ENCODE measurements around the gene DHRS7.

DHRS7 gene

DNA sequence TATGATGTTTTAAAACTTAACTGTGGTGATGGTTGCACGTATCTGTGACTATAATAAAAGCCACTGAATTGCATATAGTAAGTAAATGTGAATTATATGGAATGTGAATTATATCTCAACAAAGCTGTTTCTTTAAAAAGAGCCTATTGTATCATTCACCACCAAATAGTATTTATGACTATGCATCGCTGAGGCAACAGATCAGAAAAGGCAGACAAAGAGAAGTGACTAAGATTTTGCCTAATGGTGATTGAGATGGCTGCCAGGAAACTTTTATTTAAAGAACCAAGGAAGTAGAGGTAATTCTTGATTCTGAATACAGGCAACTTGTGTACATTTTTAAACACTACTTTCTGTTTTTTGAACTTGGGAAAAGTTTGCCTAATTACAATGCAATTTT is 31.7 kb downstream of the DHRS7 start:
- Histone ChIP-seq H3K4me3 (ENCODE audit: low read length, poor library complexity, severe bottlenecking) (no peak overlapping the region), H2AFZ (ENCODE audit: low read length) (no peak overlapping the region), H3K79me2 (ENCODE audit: insufficient read depth, low read length) (no peaks in the 10 kb centered on the region), H4K20me1 (ENCODE audit: insufficient read depth, low read length, poor library complexity, severe bottlenecking) (no peaks in the 10 kb centered on the region), H3K27me3 (ENCODE audit: insufficient read depth, low read length, poor library complexity, severe bottlenecking) (no peaks in the 10 kb centered on the region), H3K9me3 (ENCODE audit: insufficient read depth, low read depth, low read length) (no peaks in the 10 kb centered on the region), H3K9ac (ENCODE audit: low read depth, low read length, poor library complexity, severe bottlenecking) (no peak overlapping the region), H3K9me2 (replicated peaks; ENCODE audit: low read depth, low read length) (no peaks in the 10 kb centered on the region), H3K4me1 (ENCODE audit: insufficient read depth, low read length, poor library complexity, severe bottlenecking) (no peaks in the 10 kb centered on the region), H3K4me2 (ENCODE audit: low read depth, low read length, poor library complexity, severe bottlenecking) (no peak overlapping the region), H3F3A (ENCODE audit: low read depth) (no peaks in the 10 kb centered on the region), H3K36me3 (ENCODE audit: insufficient read depth, low read length) (peaks cover 9% of the 10 kb centered on the region; the same call in 1 of the 2 replicates)
- TF ChIP-seq, protein P1, sequence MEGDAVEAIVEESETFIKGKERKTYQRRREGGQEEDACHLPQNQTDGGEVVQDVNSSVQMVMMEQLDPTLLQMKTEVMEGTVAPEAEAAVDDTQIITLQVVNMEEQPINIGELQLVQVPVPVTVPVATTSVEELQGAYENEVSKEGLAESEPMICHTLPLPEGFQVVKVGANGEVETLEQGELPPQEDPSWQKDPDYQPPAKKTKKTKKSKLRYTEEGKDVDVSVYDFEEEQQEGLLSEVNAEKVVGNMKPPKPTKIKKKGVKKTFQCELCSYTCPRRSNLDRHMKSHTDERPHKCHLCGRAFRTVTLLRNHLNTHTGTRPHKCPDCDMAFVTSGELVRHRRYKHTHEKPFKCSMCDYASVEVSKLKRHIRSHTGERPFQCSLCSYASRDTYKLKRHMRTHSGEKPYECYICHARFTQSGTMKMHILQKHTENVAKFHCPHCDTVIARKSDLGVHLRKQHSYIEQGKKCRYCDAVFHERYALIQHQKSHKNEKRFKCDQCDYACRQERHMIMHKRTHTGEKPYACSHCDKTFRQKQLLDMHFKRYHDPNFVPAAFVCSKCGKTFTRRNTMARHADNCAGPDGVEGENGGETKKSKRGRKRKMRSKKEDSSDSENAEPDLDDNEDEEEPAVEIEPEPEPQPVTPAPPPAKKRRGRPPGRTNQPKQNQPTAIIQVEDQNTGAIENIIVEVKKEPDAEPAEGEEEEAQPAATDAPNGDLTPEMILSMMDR (conservative IDR thresholded peaks at IDR 0.05; ENCODE audit: low read length), result no peak
- TF ChIP-seq EZH2phosphoT487 (IDR thresholded peaks at IDR 0.05; ENCODE audit: borderline replicate concordance), result no peak

GRCh38 chr14:60125918-60126317 is 39.3 kb downstream of the DHRS7 start:
- H3K4me2 ChIP-seq (ENCODE audit: low read depth, low read length, poor library complexity, severe bottlenecking), result no peak overlapping the region
- H3K79me2 ChIP-seq (ENCODE audit: insufficient read depth, low read length), result no peaks in the 10 kb centered on the region
- no peak overlapping the region for H3K4me3 ChIP-seq (ENCODE audit: low read length, poor library complexity, severe bottlenecking)
- no peaks in the 10 kb centered on the region for H4K20me1 ChIP-seq (ENCODE audit: insufficient read depth, low read length, poor library complexity, severe bottlenecking)
- no peaks in the 10 kb centered on the region for H3F3A ChIP-seq (ENCODE audit: low read depth)
- no peaks in the 10 kb centered on the region for H3K4me1 ChIP-seq (ENCODE audit: insufficient read depth, low read length, poor library complexity, severe bottlenecking)
- no peak overlapping the region for H2AFZ ChIP-seq (ENCODE audit: low read length)
- peaks cover 71% of the 10 kb centered on the region for H3K36me3 ChIP-seq (ENCODE audit: insufficient read depth, low read length)
- H3K9me3 ChIP-seq (ENCODE audit: insufficient read depth, low read depth, low read length), result peaks cover 3% of the 10 kb centered on the region; the same call in 1 of the 2 replicates
- no peaks in the 10 kb centered on the region for H3K27me3 ChIP-seq (ENCODE audit: insufficient read depth, low read length, poor library complexity, severe bottlenecking)
- TF ChIP-seq, protein P1 (conservative IDR thresholded peaks at IDR 0.05; ENCODE audit: low read length), result no peak
- TF ChIP-seq EZH2phosphoT487 (IDR thresholded peaks at IDR 0.05; ENCODE audit: borderline replicate concordance), result no peak
- H3K9ac ChIP-seq (ENCODE audit: low read depth, low read length, poor library complexity, severe bottlenecking), result no peak overlapping the region
- no peaks in the 10 kb centered on the region for H3K9me2 ChIP-seq (replicated peaks; ENCODE audit: low read depth, low read length)

- Histone ChIP-seq H3K79me2 (ENCODE audit: insufficient read depth, low read length) (peaks cover 24% of the 10 kb centered on the region), H3K4me3 (ENCODE audit: low read length, poor library complexity, severe bottlenecking) (no peak overlapping the region), H4K20me1 (ENCODE audit: insufficient read depth, low read length, poor library complexity, severe bottlenecking) (peaks cover 2% of the 10 kb centered on the region), H3F3A (ENCODE audit: low read depth) (no peaks in the 10 kb centered on the region), H2AFZ (ENCODE audit: low read length) (no peak overlapping the region), H3K9me2 (replicated peaks; ENCODE audit: low read depth, low read length) (no peaks in the 10 kb centered on the region), H3K4me1 (ENCODE audit: insufficient read depth, low read length, poor library complexity, severe bottlenecking) (peaks cover 3% of the 10 kb centered on the region), H3K4me2 (ENCODE audit: low read depth, low read length, poor library complexity, severe bottlenecking) (no peak overlapping the region), H3K27me3 (ENCODE audit: insufficient read depth, low read length, poor library complexity, severe bottlenecking) (no peaks in the 10 kb centered on the region), H3K9ac (ENCODE audit: low read depth, low read length, poor library complexity, severe bottlenecking) (no peak overlapping the region), H3K9me3 (ENCODE audit: insufficient read depth, low read depth, low read length) (no peaks in the 10 kb centered on the region), H3K36me3 (ENCODE audit: insufficient read depth, low read length) (peaks cover 57% of the 10 kb centered on the region)
- TF ChIP-seq, protein P1 (conservative IDR thresholded peaks at IDR 0.05; ENCODE audit: low read length), result no peak
- no peak for TF ChIP-seq EZH2phosphoT487 (IDR thresholded peaks at IDR 0.05; ENCODE audit: borderline replicate concordance)
Observed at GRCh38 chr14:60116181-60116580, 49.0 kb downstream of the DHRS7 start.
